Calu3 (cell line): ENCODE results near the gene ZNF629. TPM values are rescaled to one million over a fixed set of nuclear protein-coding genes. Genes with fewer than 3 reads are reported as not detected.

Source experiments
- BruUV-seq: library from RNA; stranded (reverse); fragments of 400-500 nt; replicated peaks from 2 replicates; lab custom pipeline; 2021; lab: Mats Ljungman, UMichigan
- CTCF ChIA-PET: fragments of 300-600 bp; sonication (Branson Sonifier 250); formaldehyde crosslinking; loops from one replicate; lab custom pipeline; 2022; ENCODE audit warnings: antibody characterized with exemption; lab: Charles Lee
- DNase-seq: peaks from one replicate; pipeline ENCODE4 v3.0.0; 2022
- H3K27ac Mint-ChIP-seq: one replicate; pipeline ENCODE4 v1.8.0; 2022; ENCODE audit warnings: mixed read lengths; ENCODE audit not compliant: unreplicated experiment
- H3K27me3 Mint-ChIP-seq: one replicate; pipeline ENCODE4 v1.8.0; 2022; ENCODE audit warnings: mixed read lengths; ENCODE audit not compliant: unreplicated experiment
- H3K36me3 Mint-ChIP-seq: one replicate; pipeline ENCODE4 v1.8.0; 2022; ENCODE audit warnings: mild to moderate bottlenecking, moderate library complexity, mixed read lengths; ENCODE audit not compliant: insufficient read depth, unreplicated experiment
- H3K4me1 Mint-ChIP-seq: one replicate; pipeline ENCODE4 v1.8.0; 2022; ENCODE audit warnings: mild to moderate bottlenecking, low read depth, mixed read lengths; ENCODE audit not compliant: unreplicated experiment
- H3K4me3 Mint-ChIP-seq: one replicate; pipeline ENCODE4 v1.8.0; 2022; ENCODE audit warnings: mild to moderate bottlenecking, low read depth, moderate library complexity, mixed read lengths; ENCODE audit not compliant: unreplicated experiment
- H3K9me3 Mint-ChIP-seq: one replicate; pipeline ENCODE4 v1.8.0; 2022; ENCODE audit warnings: low read depth, mixed read lengths; ENCODE audit not compliant: unreplicated experiment
- intact Hi-C: fragments of 100-400 bp; cut with micrococcal nuclease; formaldehyde crosslinking; loops from one replicate; pipeline ENCODE4 v1.10.0; 2022; ENCODE audit not compliant: unreplicated experiment
- total RNA-seq: library from RNA; stranded (reverse); gene quantifications from 2 replicates; pipeline ENCODE4 v1.2.3, GENCODE V29; 2022
- TF ChIP-seq, protein P1 (sequence below): fragments of 200-600 bp; IDR thresholded peaks from one replicate; pipeline ENCODE4 v1.8.0; 2022; ENCODE audit warnings: antibody characterized with exemption; ENCODE audit not compliant: unreplicated experiment

The ZNF629 gene
- total RNA-seq, 1 experiment from 2014 or later, result 29.9 TPM

DNA sequence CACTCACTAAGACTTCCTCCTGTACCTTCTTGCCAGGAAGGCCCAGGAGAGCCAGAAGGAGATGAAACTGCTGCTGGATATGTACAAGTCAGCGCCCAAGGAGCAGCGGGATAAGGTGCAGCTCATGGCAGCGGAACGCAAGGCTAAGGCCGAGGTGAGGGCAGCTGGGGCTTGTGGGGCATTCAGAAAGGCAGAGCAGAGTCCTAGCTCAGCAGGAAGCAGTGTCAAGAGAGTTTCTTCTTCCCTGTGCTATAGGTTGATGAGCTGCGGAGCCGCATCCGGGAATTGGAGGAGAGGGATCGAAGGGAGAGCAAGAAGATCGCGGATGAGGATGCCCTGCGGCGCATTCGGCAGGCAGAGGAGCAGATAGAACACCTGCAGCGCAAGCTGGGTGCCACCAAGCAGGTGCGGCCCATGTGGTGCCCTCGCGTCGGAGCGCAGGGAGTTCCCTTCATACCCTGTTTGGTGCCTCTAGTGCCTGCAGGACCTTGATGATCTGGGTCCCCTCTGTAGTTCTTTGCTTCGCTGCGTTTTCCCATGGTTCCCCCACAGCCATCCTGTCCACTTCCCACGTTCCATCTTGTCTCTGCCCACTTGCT is 18.3 kb downstream of the ZNF629 start:
- Mint-ChIP-seq H3K9me3 (no peaks in the 10 kb centered on the region), H3K4me3 (no peak overlapping the region), H3K27me3 (no peaks in the 10 kb centered on the region), H3K4me1 (peaks cover 17% of the 10 kb centered on the region), H3K27ac (no peak overlapping the region), H3K36me3 (peaks cover 81% of the 10 kb centered on the region)
- no peak for DNase-seq
- BruUV-seq, result TSS peak; percentile 4
- intact Hi-C loops, result no loop called here
- TF ChIP-seq, protein P1, sequence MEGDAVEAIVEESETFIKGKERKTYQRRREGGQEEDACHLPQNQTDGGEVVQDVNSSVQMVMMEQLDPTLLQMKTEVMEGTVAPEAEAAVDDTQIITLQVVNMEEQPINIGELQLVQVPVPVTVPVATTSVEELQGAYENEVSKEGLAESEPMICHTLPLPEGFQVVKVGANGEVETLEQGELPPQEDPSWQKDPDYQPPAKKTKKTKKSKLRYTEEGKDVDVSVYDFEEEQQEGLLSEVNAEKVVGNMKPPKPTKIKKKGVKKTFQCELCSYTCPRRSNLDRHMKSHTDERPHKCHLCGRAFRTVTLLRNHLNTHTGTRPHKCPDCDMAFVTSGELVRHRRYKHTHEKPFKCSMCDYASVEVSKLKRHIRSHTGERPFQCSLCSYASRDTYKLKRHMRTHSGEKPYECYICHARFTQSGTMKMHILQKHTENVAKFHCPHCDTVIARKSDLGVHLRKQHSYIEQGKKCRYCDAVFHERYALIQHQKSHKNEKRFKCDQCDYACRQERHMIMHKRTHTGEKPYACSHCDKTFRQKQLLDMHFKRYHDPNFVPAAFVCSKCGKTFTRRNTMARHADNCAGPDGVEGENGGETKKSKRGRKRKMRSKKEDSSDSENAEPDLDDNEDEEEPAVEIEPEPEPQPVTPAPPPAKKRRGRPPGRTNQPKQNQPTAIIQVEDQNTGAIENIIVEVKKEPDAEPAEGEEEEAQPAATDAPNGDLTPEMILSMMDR, result no peak
- CTCF ChIA-PET, result interaction anchor here (0.6 to 1.0 kb wide), 2 partner anchors 27 to 145 kb away, joined by 3 to 4 read pairs; no protein-coding TSS in a partner anchor

DNA sequence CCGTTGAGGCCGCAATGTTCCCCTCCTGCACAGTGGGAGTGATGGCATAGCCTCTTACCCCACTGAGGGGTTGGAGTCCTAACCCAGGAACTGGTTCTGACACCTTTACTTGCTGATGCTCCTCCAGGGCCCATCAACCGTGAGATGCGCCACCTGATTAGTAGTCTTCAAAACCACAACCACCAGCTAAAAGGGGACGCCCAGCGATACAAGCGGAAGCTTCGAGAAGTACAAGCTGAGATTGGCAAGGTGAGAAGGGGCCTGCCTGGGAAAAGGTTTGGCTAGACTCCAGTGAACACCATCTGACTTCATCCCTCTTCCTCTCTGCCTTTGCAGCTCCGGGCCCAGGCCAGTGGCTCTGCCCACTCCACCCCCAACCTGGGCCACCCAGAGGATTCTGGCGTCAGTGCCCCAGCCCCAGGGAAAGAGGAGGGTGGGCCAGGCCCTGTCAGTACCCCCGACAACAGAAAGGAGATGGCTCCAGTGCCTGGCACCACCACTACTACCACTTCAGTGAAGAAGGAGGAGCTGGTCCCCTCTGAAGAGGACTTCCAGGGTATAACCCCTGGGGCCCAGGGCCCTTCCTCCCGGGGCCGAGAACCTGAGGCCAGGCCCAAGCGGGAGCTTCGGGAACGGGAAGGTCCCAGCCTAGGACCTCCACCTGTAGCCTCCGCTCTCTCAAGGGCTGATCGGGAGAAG is 19.1 kb downstream of the ZNF629 start:
- no peak for DNase-seq
- Mint-ChIP-seq H3K9me3 (no peaks in the 10 kb centered on the region), H3K27ac (no peak overlapping the region), H3K27me3 (no peaks in the 10 kb centered on the region), H3K4me1 (peaks cover 19% of the 10 kb centered on the region), H3K4me3 (no peak overlapping the region), H3K36me3 (peaks cover 77% of the 10 kb centered on the region)
- TF ChIP-seq, protein P1, result no peak
- intact Hi-C loops, result no loop called here
- CTCF ChIA-PET, result interaction anchor here (0.6 kb wide), 1 partner anchor 124 kb away, joined by 5 read pairs; no protein-coding TSS in a partner anchor
- BruUV-seq, result no TSS peak

DNA sequence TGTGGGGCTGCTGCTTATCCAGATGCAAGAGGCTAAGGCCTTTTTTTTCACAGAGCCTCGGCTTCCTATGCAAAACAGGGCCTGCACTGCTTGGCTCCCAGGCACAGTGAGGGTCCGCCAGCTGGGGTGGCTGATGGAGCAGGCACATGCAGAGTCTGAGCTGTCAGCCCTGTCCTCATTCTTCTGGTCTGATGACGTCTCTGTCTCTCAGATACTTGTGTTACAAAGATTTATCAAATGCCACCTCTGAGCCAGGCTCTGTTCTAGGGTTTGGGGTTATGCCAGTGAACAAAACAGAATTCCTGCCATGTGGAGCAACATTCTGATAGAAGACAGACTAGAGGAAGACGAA is 20.1 kb downstream of the ZNF629 start:
- Mint-ChIP-seq H3K9me3 (no peaks in the 10 kb centered on the region), H3K4me3 (no peak overlapping the region), H3K4me1 (peaks cover 15% of the 10 kb centered on the region), H3K27me3 (no peaks in the 10 kb centered on the region), H3K27ac (no peak overlapping the region), H3K36me3 (peaks cover 77% of the 10 kb centered on the region)
- TF ChIP-seq, protein P1, result no peak
- CTCF ChIA-PET, result no interaction called here
- BruUV-seq, result no TSS peak
- DNase-seq, result no peak
- intact Hi-C loops, result no loop called here

DNA sequence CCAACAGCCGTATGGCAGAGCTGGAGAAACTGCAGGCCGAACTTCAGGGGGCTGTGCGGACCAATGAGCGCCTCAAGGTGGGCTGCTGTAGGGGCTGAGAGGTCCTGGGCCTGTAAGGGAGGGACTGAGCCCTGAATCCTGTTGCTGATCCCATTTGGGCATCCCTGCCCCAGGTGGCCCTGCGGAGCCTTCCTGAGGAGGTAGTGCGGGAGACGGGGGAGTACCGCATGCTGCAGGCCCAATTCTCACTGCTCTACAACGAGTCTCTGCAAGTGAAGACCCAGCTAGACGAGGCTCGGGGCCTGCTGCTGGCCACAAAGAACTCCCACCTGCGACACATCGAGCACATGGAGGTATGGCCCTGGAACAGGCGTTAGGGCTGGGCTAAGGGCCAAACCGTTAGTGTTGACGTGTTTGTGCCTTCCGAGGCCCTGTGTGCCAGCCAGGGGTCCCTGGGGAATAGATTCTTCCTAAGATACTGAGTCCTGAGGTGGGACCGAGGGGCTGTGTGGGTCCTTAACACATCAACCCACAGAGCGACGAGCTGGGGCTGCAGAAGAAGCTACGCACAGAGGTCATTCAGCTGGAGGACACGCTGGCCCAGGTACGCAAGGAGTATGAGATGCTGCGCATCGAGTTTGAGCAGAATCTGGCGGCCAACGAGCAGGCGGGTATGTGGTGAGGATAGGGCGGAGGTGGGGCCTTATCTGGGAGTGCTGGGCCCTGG is 20.6 kb downstream of the ZNF629 start:
- no peak for DNase-seq
- no peak overlapping the region for H3K4me3 Mint-ChIP-seq
- no peaks in the 10 kb centered on the region for H3K9me3 Mint-ChIP-seq
- no peak overlapping the region for H3K27ac Mint-ChIP-seq
- TF ChIP-seq, protein P1, result no peak
- peaks cover 77% of the 10 kb centered on the region for H3K36me3 Mint-ChIP-seq
- peaks cover 15% of the 10 kb centered on the region for H3K4me1 Mint-ChIP-seq
- CTCF ChIA-PET, result no interaction called here
- intact Hi-C loops, result no loop called here
- BruUV-seq, result no TSS peak
- no peaks in the 10 kb centered on the region for H3K27me3 Mint-ChIP-seq
